Measurements from ENCODE around the gene SCAF4.
"Not testable (repeated sequence)": the region's sequence is repeated elsewhere in the genome, so short reads cannot be mapped to it uniquely, and the experiment has no call there.

The SCAF4 gene

GRCh38 chr21:31737586-31738397, 5.9 kb upstream of the SCAF4 start:
- in situ Hi-C loops (cut with HindIII; ENCODE audit: low sequenced_read_pairs) = not testable (repeated sequence)

- in situ Hi-C loops (cut with HindIII; ENCODE audit: low sequenced_read_pairs) = no loop called here
Observed at GRCh38 chr21:31735511-31735992, 3.6 kb upstream of the SCAF4 start.

GRCh38 chr21:31733551-31734149, 1.7 kb upstream of the SCAF4 start:
- in situ Hi-C loops (cut with HindIII; ENCODE audit: low sequenced_read_pairs) = no loop called here

GRCh38 chr21:31732597-31733550, 956 bp upstream of the SCAF4 start:
- in situ Hi-C loops (cut with HindIII; ENCODE audit: low sequenced_read_pairs) = no loop called here

- in situ Hi-C loops (cut with HindIII; ENCODE audit: low sequenced_read_pairs) = no loop called here
Observed at GRCh38 chr21:31731056-31731856, 662 bp downstream of the SCAF4 start.

GRCh38 chr21:31730712-31731055, 1.2 kb downstream of the SCAF4 start:
- in situ Hi-C loops (cut with HindIII; ENCODE audit: low sequenced_read_pairs) = no loop called here

GRCh38 chr21:31729622-31730343, 2.1 kb downstream of the SCAF4 start:
- in situ Hi-C loops (cut with HindIII; ENCODE audit: low sequenced_read_pairs) = no loop called here

- in situ Hi-C loops (cut with HindIII; ENCODE audit: low sequenced_read_pairs) = no loop called here
Observed at GRCh38 chr21:31728952-31729351, 3.0 kb downstream of the SCAF4 start.

- in situ Hi-C loops (cut with HindIII; ENCODE audit: low sequenced_read_pairs) = no loop called here
Observed at GRCh38 chr21:31728191-31728590, 3.7 kb downstream of the SCAF4 start.

- in situ Hi-C loops (cut with HindIII; ENCODE audit: low sequenced_read_pairs) = no loop called here
Observed at GRCh38 chr21:31727181-31727580, 4.7 kb downstream of the SCAF4 start.

- in situ Hi-C loops (cut with HindIII; ENCODE audit: low sequenced_read_pairs) = no loop called here
Observed at GRCh38 chr21:31726407-31726806, 5.5 kb downstream of the SCAF4 start.

GRCh38 chr21:31725202-31725839, 6.6 kb downstream of the SCAF4 start:
- in situ Hi-C loops (cut with HindIII; ENCODE audit: low sequenced_read_pairs) = no loop called here

- in situ Hi-C loops (cut with HindIII; ENCODE audit: low sequenced_read_pairs) = no loop called here
Observed at GRCh38 chr21:31724552-31724951, 7.4 kb downstream of the SCAF4 start.

GRCh38 chr21:31721381-31721780, 10.5 kb downstream of the SCAF4 start:
- in situ Hi-C loops (cut with HindIII; ENCODE audit: low sequenced_read_pairs) = no loop called here

- in situ Hi-C loops (cut with HindIII; ENCODE audit: low sequenced_read_pairs) = no loop called here
Observed at GRCh38 chr21:31720739-31721138, 11.2 kb downstream of the SCAF4 start.

- in situ Hi-C loops (cut with HindIII; ENCODE audit: low sequenced_read_pairs) = no loop called here
Observed at GRCh38 chr21:31720330-31720729, 11.6 kb downstream of the SCAF4 start.

- in situ Hi-C loops (cut with HindIII; ENCODE audit: low sequenced_read_pairs) = no loop called here
Observed at GRCh38 chr21:31716106-31716505, 15.8 kb downstream of the SCAF4 start.

GRCh38 chr21:31714741-31715365, 17.1 kb downstream of the SCAF4 start:
- in situ Hi-C loops (cut with HindIII; ENCODE audit: low sequenced_read_pairs) = no loop called here
